ENCODE results near the gene SCGB1A1.
A peak's percentile ranks its signal among the peaks of the same experiment; 100 is the strongest.

Gene SCGB1A1

GRCh38 chr11:62398011-62398994 is 20.5 kb upstream of the SCGB1A1 start:
- no peak for DNase-seq

DNA sequence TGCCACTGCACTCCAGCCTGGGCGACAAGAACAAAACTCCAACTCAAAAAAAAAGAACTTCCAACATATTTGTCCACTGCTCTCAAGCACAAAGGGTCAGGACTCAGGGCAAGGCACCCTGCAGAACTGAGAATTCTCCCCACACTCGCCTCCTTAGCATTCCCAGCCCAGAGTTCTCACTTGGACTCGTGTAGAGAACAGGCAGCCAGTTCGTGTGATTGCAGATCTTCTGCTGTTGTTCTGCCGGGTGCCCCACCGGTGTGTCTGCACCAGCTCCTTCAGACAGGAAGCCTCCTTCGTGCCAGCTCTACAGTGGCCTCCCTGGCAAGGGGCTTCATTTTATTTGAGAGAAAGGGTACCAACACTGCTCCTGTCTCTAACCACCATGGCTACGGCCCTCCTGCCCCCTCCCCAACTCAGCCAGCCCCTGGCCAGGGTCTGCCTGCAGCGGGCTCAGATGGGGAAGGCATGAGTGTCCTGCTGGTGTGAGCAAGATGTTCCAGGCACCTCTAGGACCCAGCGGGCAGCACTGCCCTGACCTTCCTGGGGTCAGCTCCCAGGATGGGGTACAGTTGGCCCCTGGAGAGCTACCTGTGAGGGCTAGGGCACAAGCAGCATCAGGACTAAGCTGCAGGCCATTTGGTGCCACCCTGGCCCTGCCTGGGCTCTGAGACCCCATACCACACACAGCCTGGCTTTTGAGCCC is 19.5 kb upstream of the SCGB1A1 start:
- DNase-seq, result peak in 2 of 56 donors; percentile 18

DNA sequence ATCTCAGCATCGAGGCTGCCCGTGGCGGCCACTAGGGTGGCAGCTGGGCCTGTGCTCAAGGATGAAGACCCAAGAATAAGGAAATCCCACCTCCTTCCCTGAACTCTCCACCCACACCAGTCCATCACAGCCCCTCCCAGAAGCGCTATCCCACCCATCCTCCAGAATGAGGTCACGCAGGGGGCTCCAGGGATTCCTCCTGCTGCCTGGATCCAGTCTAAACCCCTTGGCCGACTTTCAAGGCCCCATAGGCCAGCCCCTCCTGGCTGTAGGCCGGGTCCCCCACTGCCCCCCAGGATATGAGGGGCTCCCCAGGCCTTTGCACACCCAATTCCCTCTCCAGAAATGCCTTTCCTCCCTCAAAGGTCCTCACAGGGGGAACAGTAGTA is 19.0 kb upstream of the SCGB1A1 start:
- DNase-seq, result no peak

GRCh38 chr11:62400281-62400680 is 18.6 kb upstream of the SCGB1A1 start:
- no peak for DNase-seq

DNA sequence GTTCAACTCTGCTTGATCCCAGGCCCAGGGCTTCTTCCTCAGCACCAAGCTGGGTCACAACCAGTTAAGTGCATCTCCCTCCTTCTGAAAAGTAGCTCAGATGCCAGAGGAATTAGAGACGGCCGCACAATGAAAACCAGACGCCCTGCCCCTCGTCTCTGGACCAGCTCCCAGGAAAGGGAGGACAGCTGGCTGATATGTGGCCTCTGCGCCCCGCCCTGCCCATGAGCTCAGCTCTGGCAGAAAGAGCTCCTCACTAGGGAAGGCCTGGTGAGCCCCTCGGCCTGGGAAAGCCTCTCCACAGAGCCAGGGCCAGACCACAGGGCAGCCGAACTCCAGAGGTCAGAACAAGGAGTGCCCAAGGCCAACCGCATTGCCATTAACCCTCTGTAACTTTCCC is 18.1 kb upstream of the SCGB1A1 start:
- DNase-seq, result peak in 48 of 56 donors; percentile 18 to 81 (median 54)

DNA sequence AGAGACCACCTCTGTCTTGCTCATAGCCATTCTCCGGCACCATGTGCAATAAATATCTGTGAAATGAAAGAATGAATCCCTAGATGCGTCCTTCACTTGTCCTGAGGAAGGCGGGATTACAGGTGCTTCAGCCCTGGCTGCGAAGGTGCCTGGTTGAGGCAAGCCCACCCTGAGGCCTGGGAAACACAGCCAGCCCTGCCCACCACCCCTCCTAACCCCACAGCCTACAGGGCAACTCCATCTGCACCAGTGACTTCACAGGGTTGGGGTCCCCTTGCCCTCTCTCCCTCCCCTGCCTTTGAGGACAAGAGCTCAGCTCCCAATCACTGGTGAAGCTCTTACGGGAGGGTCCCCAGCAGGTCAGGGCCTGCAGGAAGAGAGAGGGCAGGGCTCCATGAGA is 17.5 kb upstream of the SCGB1A1 start:
- no peak for DNase-seq

GRCh38 chr11:62401811-62402210 is 17.0 kb upstream of the SCGB1A1 start:
- no peak for DNase-seq

DNA sequence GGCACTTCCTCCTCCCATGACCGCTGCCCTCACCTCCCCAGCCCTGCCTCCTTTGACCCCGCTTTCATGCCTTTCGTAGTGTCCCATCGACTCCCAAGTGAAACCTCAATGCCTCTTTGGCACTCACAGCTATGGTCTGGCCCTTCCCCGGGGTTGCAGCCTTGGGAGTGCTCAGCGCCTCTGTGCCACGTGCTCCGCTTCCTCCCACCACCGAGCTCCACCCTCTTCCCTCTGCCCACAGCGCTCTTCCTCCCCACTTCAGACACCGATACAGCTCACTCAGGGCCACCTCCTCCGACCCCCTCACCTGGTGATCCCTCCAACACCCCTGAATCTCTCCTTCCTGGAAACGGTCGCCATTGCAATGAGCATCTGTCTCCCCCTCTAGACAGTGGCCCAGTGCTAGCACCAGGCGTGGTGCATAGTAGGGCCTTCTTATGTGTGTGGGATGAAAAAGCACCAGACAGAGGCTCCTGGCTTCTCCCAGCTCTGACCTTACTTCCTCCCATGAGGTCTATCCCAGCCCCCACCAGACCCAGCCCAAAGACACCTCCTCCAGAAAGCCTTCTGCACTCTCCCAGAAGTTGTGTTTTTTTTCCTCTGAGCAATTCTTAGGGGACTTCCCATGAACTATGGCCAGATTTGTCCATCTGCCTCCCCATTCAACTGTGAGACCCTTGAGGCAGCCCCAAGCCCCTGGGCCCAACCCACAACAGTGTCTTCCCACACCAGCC is 16.4 kb upstream of the SCGB1A1 start:
- peak in 2 of 56 donors; percentile 12 for DNase-seq

DNA sequence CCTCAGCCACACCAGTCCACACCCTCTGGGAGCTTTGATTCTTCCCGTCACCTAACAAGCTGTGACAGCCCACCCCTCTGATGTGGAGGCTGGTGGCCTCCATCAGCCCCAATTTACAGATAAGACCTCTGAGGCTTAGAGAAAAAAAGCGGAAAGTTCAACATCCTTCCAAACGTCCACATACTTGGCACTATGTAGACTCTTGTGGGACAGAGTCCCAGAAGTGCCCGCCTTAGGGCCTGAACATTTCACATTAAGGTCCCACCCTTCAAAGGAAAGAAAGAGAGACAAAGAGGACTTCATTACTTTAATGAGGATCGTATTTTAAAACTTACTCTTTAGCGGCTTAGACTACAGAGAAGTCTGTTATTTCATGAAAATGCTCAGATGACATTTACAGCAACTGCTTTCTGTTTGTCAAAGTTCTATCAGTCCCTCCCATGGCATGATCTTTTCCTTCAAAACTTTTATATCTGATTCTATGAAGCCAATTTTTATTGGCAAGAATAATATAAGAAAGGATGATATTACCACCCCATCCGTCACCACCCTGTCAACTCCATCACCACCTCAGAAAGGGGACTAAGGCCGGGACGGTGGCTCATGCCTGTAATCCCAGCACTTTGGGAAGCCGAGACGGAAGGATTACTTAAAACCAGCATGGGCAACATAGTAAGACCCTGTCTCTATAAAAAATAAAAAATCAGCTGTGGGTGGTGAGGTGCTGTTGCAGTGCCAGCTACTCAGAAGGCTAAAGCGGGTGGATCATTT is 15.7 kb upstream of the SCGB1A1 start:
- no peak for DNase-seq

GRCh38 chr11:62404435-62404834 is 14.4 kb upstream of the SCGB1A1 start:
- DNase-seq, result no peak

DNA sequence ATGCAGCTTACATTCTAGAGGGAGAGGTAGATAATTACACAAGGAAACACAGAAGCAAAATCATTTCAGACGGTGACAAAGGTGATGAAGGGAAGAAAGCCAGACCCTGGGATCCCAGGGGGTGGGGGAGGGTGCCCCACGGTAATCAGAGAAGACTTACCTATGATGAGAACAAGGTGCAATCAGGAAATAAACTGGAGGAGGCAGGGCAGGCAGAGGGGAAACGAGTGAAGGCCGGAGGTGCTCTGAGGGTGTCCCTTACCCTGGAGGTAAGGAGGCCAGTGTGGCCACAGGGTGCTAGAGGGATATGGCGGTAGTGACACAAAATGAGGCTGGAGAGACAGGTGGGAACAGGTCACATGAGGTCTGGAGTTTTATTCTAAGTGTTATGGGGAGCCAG is 13.9 kb upstream of the SCGB1A1 start:
- DNase-seq, result no peak

DNA sequence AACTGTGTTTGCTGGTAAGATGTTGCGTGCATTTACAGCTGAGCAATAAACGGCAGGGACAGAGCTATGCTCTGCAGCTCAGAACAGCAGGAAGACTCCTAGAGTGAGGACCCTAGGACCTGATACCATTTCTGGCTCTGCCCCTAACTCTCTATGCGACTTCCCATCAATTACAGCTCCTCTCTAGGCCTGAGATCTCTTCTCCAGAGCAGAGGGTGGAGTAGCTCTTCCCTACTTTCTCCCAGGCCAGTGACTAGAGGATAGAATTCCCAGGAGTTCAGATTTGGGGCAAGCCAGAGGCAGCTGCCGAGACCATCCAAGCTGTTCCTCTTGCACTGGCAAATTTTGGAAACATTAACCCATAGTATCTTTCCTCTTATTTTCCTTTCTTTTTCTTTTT is 12.8 kb upstream of the SCGB1A1 start:
- DNase-seq, result no peak

DNA sequence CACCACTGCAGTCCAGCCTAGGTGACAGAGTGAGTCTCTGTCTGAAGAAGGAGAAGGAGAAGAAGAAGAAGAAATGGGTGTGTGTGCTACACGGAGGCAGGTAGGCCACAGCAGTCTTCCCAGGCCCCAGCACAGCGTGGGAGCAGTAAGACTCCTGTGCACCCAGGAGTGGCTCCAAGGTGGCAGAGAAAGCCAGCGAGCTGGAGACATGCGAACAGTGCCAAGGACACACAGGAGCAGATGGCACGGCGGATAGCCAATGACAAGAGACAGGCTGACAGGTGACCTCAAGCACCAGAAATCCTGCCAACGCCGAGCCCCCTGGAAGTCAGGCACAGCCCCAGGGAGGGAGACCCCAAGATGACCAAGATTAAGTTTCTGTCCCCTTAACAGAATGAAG is 9.0 kb upstream of the SCGB1A1 start:
- no peak for DNase-seq

GRCh38 chr11:62410972-62411371 is 7.9 kb upstream of the SCGB1A1 start:
- no peak for DNase-seq

GRCh38 chr11:62411524-62411923 is 7.3 kb upstream of the SCGB1A1 start:
- peak in 2 of 56 donors; percentile 9 to 17 for DNase-seq

- no peak for DNase-seq
These were observed 5.7 kb upstream of the SCGB1A1 start for GRCh38 chr11:62413060-62413696.

DNA sequence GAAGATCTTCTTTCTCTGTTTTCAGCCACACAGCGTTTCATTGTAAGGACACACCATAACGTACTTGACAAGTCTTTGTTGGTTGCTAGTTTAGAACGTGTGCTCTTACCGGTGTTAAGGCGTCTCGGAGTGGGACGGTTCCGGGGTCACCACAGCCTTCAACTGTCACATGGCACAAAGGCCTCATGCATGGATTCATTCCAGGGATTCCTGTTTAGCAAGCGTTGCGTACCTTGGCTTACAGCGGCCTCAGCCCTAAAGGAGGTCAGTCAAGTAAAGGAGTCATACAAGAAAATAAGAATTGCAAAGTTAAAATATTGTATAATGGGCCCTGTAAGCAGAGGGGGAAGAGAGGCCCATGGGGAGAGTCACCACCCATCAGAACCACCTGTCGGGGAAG is 2.2 kb upstream of the SCGB1A1 start:
- no peak for DNase-seq

- DNase-seq, result no peak
These were observed 697 bp upstream of the SCGB1A1 start for GRCh38 chr11:62418136-62418535.

- DNase-seq, result no peak
These were observed 589 bp downstream of the SCGB1A1 start for GRCh38 chr11:62419314-62419929.

- no peak for DNase-seq
These were observed 1.1 kb downstream of the SCGB1A1 start for GRCh38 chr11:62419943-62420342.
